ENCODE results near the gene SELPLG.
"Not testable (repeated sequence)": the region's sequence is repeated elsewhere in the genome, so short reads cannot be mapped to it uniquely, and the experiment has no call there.

SELPLG gene

GRCh38 chr12:108633534-108634248 lies at the start of gene SELPLG:
Gene SELPLG, minus strand, starts transcription at chr12:108633894. Its CDS starts 9,587 bp downstream, at chr12:108624307.
- DNase-seq, result peak; percentile 71

- DNase-seq, result no peak
Observed at GRCh38 chr12:108681317-108681716, 47.6 kb upstream of the SELPLG start.

GRCh38 chr12:108679106-108679681 lies 45.5 kb upstream of the SELPLG start:
- DNase-seq, result no peak

- no peak for DNase-seq
Observed at GRCh38 chr12:108678104-108678730, 44.5 kb upstream of the SELPLG start.

GRCh38 chr12:108677381-108677780 lies 43.7 kb upstream of the SELPLG start:
- no peak for DNase-seq

- DNase-seq, result no peak
Observed at GRCh38 chr12:108676707-108677106, 43.0 kb upstream of the SELPLG start.

GRCh38 chr12:108675792-108676191 lies 42.1 kb upstream of the SELPLG start:
- no peak for DNase-seq

GRCh38 chr12:108672054-108672453 lies 38.4 kb upstream of the SELPLG start:
- DNase-seq, result no peak

GRCh38 chr12:108671110-108671509 lies 37.4 kb upstream of the SELPLG start:
- no peak for DNase-seq

GRCh38 chr12:108670066-108670631 lies 36.5 kb upstream of the SELPLG start:
- DNase-seq, result no peak

- no peak for DNase-seq
Observed at GRCh38 chr12:108668542-108668941, 34.8 kb upstream of the SELPLG start.

- no peak for DNase-seq
Observed at GRCh38 chr12:108668063-108668462, 34.4 kb upstream of the SELPLG start.

- no peak for DNase-seq
Observed at GRCh38 chr12:108667349-108667748, 33.7 kb upstream of the SELPLG start.

GRCh38 chr12:108666401-108666881 lies 32.7 kb upstream of the SELPLG start:
- DNase-seq, result no peak

GRCh38 chr12:108665608-108666202 lies 32.0 kb upstream of the SELPLG start:
- no peak for DNase-seq

GRCh38 chr12:108664338-108665258 lies 30.9 kb upstream of the SELPLG start:
- peak; percentile 83 for DNase-seq

- no peak for DNase-seq
Observed at GRCh38 chr12:108663324-108664015, 29.8 kb upstream of the SELPLG start.

GRCh38 chr12:108658115-108658514 lies 24.4 kb upstream of the SELPLG start:
- not testable (repeated sequence) for DNase-seq

- no peak for DNase-seq
Observed at GRCh38 chr12:108657130-108657745, 23.5 kb upstream of the SELPLG start.

- not testable (repeated sequence) for DNase-seq
Observed at GRCh38 chr12:108656247-108656646, 22.6 kb upstream of the SELPLG start.

GRCh38 chr12:108655812-108656175 lies 22.1 kb upstream of the SELPLG start:
- DNase-seq, result not testable (repeated sequence)

Measured in activated T-cell treated with anti-CD3 and anti-CD28 coated beads for 4 hours (primary cell).